ENCODE results near the gene C17orf114.
A peak's percentile ranks its signal among the peaks of the same experiment; 100 is the strongest.

C17orf114 gene

GRCh38 chr17:4822835-4823234 lies 20.7 kb upstream of the C17orf114 start:
- no peak for DNase-seq

GRCh38 chr17:4818276-4818675 lies 16.1 kb upstream of the C17orf114 start:
- DNase-seq, result no peak

DNA sequence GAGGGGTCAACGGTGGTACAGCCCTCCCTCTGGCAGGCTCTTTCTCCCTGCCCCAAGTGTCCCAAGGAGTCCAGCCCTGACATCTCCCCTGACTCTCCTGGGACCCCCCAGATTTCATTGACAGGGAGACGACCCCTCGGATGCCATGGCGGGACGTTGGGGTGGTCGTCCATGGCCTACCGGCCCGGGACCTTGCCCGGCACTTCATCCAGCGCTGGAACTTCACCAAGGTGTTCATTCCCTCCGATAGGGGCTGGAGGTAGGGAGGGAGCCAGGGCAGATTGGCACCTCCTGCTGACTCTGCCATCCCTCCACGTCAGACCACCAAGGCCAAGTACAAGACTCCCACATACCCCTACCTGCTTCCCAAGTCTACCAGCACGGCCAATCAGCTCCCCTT lies 14.7 kb upstream of the C17orf114 start:
- DNase-seq, result no peak

GRCh38 chr17:4815043-4815675 lies 13.0 kb upstream of the C17orf114 start:
- no peak for DNase-seq

DNA sequence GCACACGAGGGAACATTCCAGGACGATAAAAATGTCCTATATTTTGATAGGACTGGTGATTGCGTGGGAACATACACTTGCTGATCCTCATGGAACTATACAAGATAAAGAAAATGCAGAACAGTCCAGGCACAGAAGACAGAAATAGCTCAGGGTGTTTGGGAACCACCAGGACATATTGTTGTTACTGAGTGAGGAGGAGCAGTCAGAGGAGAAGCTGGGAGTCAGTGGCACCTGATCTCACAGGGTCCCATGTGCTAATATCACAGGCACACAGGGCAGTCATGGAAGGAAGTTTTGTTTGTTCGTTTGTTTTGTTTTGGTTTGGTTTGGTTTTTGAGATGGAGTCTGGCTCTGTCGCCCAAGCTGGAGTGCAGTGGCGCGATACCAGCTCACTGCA lies 10.6 kb upstream of the C17orf114 start:
- no peak for DNase-seq

- no peak for DNase-seq
These were observed 9.3 kb upstream of the C17orf114 start for GRCh38 chr17:4811471-4811870.

GRCh38 chr17:4810696-4811290 lies 8.7 kb upstream of the C17orf114 start:
- DNase-seq, result no peak

GRCh38 chr17:4808378-4808767 lies 6.2 kb upstream of the C17orf114 start:
- DNase-seq, result peak; percentile 65 to 88

- DNase-seq, result no peak
These were observed 5.7 kb upstream of the C17orf114 start for GRCh38 chr17:4807605-4808377.

DNA sequence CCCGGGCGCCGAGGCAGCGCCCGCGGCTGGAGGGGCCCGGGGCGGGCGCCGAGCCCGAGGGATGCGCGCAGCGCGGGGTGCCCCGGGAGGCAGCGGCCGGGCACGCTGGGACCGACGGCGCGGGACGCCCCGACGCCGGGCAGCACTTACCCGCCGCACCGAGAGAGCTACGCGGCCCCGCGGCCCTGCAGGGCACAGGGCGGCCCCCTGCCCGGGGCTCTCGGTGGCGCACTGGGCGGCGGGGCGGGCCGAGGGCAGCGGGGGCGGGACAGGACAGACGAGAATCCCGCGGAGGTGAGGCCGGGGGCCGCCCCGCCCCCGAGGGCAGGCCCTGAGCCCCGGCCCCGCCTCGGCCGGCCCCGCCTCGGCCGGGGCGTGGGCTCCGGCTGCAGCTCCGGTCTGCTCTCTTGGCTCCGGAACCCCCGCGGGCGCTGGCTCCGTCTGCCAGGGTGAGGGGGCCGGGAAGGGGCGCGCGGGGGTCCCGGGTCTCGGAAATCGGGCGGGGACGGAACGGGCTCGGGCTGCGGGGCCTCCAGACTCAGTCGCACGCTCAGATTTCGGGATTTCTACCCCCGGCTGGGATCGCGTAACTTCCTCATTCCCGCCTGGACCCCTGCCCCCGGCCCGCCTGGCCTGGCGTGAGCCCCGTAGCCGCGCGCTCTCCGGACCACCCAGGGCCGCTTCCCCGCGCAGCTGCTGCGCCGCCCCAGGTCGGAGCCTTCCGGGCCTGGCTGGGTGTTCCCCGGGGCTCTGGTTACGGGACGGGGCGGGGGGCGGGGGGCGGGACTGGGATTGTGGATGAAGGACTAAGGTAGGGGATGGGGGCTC lies 4.9 kb upstream of the C17orf114 start, which contains the start of gene PLD2:
Gene PLD2, plus strand, starts transcription at position 376 of the 828 bp plus-strand sequence. CDS start 621 bp downstream, outside the sequence.
- peak; percentile 46 to 88 for DNase-seq

GRCh38 chr17:4806456-4806776 lies 4.3 kb upstream of the C17orf114 start:
- DNase-seq, result no peak

- no peak for DNase-seq
These were observed 1.5 kb downstream of the C17orf114 start for GRCh38 chr17:4800462-4801196.

DNA sequence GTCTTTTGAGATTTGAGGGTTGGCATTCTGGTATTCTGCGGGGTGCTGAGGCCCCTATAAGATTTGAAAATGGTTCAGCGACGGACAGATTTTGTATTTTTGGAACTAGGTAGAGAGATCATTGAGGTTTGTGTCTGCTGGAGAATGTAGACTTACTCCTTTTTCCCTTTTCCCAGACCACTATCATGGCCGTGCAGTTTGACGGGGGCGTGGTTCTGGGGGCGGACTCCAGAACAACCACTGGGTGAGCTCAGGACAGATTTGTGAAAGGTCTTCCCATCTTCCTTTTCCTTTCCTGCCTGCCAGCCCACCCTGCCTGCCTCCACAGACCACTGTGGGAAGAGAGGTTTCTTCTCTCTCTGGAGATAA lies 5.6 kb downstream of the C17orf114 start:
- no peak for DNase-seq

- DNase-seq, result no peak
These were observed 7.0 kb downstream of the C17orf114 start for GRCh38 chr17:4795168-4795567.

GRCh38 chr17:4790705-4791088 lies 11.4 kb downstream of the C17orf114 start:
- no peak for DNase-seq

DNA sequence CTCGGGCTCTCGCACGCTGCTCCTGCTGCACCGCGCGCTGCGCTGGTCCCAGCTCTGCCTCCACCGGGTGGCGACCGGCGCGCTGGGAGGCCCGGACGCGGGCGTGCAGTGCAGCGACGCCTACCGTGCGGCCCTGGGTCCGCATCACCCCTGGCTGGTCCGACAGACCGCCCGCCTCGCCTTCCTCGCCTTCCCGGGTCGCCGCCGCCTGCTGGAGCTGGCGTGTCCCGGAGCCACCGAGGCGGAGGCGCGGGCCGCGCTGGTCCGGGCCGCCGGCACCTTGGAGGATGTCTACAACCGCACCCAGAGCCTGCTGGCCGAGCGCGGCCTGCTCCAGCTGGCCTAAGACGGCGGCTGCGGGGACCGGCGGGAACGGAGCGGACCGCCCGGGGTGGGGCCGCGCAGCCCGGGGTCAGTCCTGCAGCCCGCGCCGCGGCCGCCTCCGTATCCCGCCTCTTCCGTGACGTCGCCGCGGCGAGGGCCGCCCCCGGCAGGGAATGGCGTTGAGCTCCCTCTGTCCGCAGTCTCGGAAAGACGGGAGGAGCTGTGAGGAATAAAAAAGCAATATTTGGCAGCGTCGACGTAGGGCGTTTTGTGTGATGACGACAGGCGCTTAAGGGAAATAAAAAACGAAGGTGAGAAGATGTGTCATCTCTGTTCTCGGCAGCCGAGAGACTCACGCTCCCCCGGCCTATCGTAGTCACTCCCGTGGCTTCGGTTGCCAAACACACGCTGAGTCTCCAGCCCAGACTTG lies 12.0 kb downstream of the C17orf114 start:
- DNase-seq, result peak in 1 of 2 experiments; percentile 82

GRCh38 chr17:4789701-4789950 lies 12.5 kb downstream of the C17orf114 start:
- no peak for DNase-seq

GRCh38 chr17:4788807-4789700 lies 13.1 kb downstream of the C17orf114 start, which contains the start of gene GLTPD2:
TSS of gene GLTPD2 (plus strand) at chr17:4788964. CDS start at chr17:4789012, 48 bp downstream.
- no peak for DNase-seq

DNA sequence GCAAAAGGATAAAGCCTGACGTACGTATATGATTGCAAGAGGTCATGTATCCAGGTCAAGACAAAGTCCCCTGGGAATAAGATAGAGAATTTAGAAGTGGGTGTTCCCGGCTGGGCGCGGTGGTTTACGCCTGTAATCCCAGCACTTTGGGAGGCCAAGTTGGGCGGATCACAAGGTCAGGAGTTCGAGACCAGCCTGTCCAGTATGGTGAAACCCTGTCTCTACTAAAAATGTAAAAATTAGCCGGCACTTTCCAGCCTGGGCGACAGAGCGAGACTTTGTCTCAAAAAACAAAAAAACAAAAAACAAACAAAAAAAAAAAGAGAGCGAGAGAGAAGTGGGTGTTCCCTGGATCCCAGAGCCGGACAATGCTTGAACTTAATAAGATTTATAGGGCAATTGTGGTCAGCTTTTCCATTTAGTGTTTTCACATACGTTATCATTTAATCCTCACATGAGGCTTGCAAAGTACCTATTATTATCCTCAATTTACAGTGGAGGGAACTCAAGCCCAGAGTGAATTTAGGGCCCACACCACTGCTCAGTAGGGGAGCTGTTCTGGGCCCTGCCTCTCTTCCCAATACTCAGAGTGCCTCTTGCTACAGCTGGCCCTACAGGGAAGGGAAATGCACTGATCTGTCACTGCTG lies 13.8 kb downstream of the C17orf114 start:
- DNase-seq, result no peak

DNA sequence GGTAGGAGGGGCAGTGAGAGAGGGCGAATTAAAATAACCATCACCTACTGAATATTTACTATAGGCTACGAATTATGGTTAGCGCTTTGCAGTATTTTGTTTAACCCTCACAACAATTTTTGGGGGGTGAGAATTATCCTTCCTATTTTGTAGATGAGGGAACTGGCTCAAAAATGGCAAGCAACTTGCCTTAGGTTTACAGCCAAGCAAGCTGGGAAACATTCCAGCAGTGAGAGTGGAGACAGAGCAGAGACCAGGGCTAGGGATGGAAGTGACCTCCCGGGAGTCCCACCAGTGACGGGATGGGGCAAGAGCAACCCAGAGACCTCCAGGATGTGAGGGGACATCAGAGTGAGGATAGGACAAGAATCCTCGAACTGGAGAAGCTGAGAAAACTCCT lies 15.6 kb downstream of the C17orf114 start:
- no peak for DNase-seq
